HL-60 (cell line): Measurements from ENCODE around the gene OSBPL10.

ENCODE experiments used
- DNase-seq, 2 experiments: peaks; one replicate each; pipeline ENCODE4 v3.0.0-alpha.2; 2010 to 2020; ENCODE audit warnings: low read depth in 1 of 2, low spot score in 1 of 2
- H3K27ac ChIP-seq: fragments of 250-450 bp; sonication (Bioruptor Pico); replicated peaks from 2 replicates; pipeline ENCODE4 v1.5.1; 2020; ENCODE audit warnings: mild to moderate bottlenecking, moderate library complexity
- H3K27me3 ChIP-seq: fragments of 250-450 bp; sonication (Bioruptor Pico); 2 replicates; pipeline ENCODE4 v1.5.1; 2021; ENCODE audit warnings: mild to moderate bottlenecking, moderate library complexity; ENCODE audit not compliant: insufficient read depth, poor library complexity, severe bottlenecking
- H3K4me3 ChIP-seq: replicated peaks from 2 replicates; pipeline ENCODE4 v1.5.1; 2011; ENCODE audit warnings: mild to moderate bottlenecking, control low read depth, low read length; ENCODE audit not compliant: insufficient read depth
- GABPA ChIP-seq: IDR thresholded peaks from 2 replicates; pipeline ENCODE4 v1.6.1; 2012; ENCODE audit warnings: low read depth
- POLR2AphosphoS5 ChIP-seq: IDR thresholded peaks from 2 replicates; pipeline ENCODE4 v1.6.1; 2012; ENCODE audit warnings: low read depth
- SPI1 ChIP-seq: IDR thresholded peaks from 2 replicates; pipeline ENCODE4 v1.6.1; 2012; ENCODE audit warnings: low read depth, mild to moderate bottlenecking, borderline replicate concordance
- TF ChIP-seq, protein P1 (sequence below): IDR thresholded peaks from one replicate; pipeline ENCODE4 v1.5.1; 2011; ENCODE audit warnings: low read length, control low read depth, inconsistent platforms; ENCODE audit not compliant: insufficient read depth
- TF ChIP-seq, protein P2 (sequence below): IDR thresholded peaks from 2 replicates; pipeline ENCODE4 v1.6.1; 2012; ENCODE audit warnings: low read depth; ENCODE audit not compliant: insufficient replicate concordance

Gene OSBPL10

DNA sequence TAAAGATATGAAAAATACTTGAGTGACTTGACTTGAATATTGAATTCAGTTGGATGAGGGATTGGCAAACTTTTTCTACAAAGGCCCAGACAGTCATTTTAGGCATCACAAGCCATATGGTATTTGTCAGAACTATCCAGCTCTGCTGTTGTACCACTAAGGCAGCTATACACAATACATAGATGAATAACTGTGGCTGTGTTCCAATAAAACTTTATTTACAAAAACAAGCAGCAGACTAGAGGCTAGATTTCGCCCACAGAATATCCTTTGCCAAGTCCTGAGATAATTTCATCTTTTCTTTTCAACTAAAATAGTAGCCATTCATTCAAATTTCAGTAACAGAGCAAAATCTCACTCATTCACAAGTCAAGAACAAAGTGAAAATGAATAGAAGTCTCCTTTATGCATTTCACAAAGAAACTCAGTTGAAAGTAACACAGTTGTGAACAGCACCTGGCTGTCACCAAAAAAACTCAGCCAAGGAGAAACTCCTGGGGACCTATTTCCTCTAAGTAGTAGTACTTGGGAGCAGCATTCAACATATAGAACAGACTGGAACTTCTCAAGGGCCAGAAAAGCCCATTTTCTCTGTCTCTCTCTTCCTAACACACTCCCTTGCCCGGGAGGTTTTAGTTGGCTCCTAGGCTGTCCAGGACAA lies 56.3 kb downstream of the OSBPL10 start:
- no peak for DNase-seq
- TF ChIP-seq, protein P1, sequence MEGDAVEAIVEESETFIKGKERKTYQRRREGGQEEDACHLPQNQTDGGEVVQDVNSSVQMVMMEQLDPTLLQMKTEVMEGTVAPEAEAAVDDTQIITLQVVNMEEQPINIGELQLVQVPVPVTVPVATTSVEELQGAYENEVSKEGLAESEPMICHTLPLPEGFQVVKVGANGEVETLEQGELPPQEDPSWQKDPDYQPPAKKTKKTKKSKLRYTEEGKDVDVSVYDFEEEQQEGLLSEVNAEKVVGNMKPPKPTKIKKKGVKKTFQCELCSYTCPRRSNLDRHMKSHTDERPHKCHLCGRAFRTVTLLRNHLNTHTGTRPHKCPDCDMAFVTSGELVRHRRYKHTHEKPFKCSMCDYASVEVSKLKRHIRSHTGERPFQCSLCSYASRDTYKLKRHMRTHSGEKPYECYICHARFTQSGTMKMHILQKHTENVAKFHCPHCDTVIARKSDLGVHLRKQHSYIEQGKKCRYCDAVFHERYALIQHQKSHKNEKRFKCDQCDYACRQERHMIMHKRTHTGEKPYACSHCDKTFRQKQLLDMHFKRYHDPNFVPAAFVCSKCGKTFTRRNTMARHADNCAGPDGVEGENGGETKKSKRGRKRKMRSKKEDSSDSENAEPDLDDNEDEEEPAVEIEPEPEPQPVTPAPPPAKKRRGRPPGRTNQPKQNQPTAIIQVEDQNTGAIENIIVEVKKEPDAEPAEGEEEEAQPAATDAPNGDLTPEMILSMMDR = no peak
- TF ChIP-seq SPI1 (no peak), GABPA (no peak), POLR2AphosphoS5 (no peak)
- TF ChIP-seq, protein P2, sequence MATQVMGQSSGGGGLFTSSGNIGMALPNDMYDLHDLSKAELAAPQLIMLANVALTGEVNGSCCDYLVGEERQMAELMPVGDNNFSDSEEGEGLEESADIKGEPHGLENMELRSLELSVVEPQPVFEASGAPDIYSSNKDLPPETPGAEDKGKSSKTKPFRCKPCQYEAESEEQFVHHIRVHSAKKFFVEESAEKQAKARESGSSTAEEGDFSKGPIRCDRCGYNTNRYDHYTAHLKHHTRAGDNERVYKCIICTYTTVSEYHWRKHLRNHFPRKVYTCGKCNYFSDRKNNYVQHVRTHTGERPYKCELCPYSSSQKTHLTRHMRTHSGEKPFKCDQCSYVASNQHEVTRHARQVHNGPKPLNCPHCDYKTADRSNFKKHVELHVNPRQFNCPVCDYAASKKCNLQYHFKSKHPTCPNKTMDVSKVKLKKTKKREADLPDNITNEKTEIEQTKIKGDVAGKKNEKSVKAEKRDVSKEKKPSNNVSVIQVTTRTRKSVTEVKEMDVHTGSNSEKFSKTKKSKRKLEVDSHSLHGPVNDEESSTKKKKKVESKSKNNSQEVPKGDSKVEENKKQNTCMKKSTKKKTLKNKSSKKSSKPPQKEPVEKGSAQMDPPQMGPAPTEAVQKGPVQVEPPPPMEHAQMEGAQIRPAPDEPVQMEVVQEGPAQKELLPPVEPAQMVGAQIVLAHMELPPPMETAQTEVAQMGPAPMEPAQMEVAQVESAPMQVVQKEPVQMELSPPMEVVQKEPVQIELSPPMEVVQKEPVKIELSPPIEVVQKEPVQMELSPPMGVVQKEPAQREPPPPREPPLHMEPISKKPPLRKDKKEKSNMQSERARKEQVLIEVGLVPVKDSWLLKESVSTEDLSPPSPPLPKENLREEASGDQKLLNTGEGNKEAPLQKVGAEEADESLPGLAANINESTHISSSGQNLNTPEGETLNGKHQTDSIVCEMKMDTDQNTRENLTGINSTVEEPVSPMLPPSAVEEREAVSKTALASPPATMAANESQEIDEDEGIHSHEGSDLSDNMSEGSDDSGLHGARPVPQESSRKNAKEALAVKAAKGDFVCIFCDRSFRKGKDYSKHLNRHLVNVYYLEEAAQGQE = no peak
- H3K4me3 ChIP-seq = no peak overlapping the region
- H3K27me3 ChIP-seq = no peaks in the 10 kb centered on the region
- H3K27ac ChIP-seq = no peak overlapping the region

DNA sequence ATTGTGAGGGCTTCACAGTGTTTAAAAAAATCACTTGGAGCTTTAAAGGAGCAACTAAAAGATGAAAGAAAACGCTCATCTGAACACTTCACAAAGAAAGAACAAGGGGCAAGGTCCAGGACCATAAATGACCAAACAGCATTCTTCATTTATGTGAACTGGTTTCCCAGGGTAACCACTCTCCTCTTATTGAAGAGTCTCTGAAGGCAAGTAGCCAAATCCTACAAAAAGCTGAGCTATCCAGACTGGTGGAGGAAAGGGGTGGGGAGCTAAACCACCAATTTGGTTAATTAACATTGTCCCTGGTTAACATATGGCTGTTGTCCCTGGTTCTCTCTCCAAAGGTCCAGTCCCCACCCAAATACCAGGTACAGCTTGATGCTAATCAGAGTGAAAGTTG lies 58.1 kb downstream of the OSBPL10 start:
- H3K4me3 ChIP-seq = no peak overlapping the region
- no peak for DNase-seq
- H3K27ac ChIP-seq = no peak overlapping the region
- H3K27me3 ChIP-seq = no peaks in the 10 kb centered on the region
- TF ChIP-seq, protein P1 = no peak
- no peak for TF ChIP-seq GABPA
- TF ChIP-seq, protein P2 = no peak
- no peak for TF ChIP-seq POLR2AphosphoS5
- TF ChIP-seq SPI1 = no peak

DNA sequence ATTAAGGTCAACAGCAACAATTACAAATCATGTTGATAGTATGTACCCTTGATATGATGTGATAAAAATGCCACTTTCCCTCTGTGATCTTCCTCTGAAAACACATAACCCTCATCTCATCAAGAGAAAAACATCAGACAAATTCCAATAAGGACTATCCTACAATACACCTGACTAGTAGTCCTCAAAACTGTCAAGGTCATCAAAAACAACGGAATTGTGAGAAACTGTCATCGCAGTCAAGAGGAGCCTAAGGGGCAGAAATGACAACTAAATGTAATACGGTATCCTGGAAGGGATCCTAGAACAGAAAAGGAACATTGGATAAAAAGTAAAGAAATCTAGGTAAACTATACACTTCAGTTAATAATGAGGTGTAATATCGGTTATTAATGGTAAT lies 59.2 kb downstream of the OSBPL10 start:
- no peak for DNase-seq
- H3K27ac ChIP-seq = no peak overlapping the region
- TF ChIP-seq GABPA (no peak), POLR2AphosphoS5 (no peak)
- TF ChIP-seq, protein P2 = no peak
- TF ChIP-seq, protein P1 = no peak

More for the DNA sequence above, 59.2 kb downstream of the OSBPL10 start:
- Histone ChIP-seq H3K4me3 (no peak overlapping the region), H3K27me3 (no peaks in the 10 kb centered on the region)
